ENCODE data around the gene ALS2CL.

DNA sequence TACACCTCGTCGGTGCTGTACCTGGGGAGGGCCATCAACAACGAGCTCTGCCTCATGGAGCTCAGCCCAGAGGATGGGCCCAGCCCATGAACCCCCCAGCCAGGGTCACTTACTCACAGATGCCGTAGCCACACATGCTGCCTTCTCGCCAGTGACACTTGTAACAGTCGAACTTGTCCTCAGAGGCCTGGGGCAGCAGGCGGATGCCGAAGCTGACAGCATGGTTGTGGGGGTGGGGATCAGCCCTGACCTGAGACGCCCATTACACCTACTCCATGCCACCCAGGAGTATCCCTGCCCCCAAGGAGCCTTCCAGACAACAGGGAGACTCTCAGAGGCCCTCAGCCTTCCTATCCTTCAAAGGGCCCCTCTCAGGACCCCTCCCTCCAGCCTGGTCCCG lies 12.1 kb downstream of the ALS2CL start:
- TF ChIP-seq CTCF (IDR thresholded peaks at IDR 0.05; ENCODE audit: poor library complexity) = no peak
- no peak for TF ChIP-seq EZH2phosphoT487 (IDR thresholded peaks at IDR 0.05; ENCODE audit: low read depth, severe bottlenecking, unreplicated experiment)

Measured in hepatocyte (in vitro differentiated cells).